OCI-LY7 (cell line): ENCODE results near the gene NEMP2. TPM values are rescaled to one million over a fixed set of nuclear protein-coding genes. Genes with fewer than 3 reads are reported as not detected.

ENCODE experiments used
- BruUV-seq: library from RNA; stranded (reverse); fragments of 400-500 nt; replicated peaks from 2 replicates; lab custom pipeline; 2021; lab: Mats Ljungman, UMichigan
- CTCF ChIA-PET: fragments of 300-600 bp; sonication (Branson Sonifier 250); formaldehyde crosslinking; loops from one replicate; lab custom pipeline; 2022; ENCODE audit warnings: antibody characterized with exemption; ENCODE audit not compliant: unreplicated experiment; lab: Charles Lee
- POLR2A ChIA-PET: fragments of 300-600 bp; sonication (Branson Sonifier 250); formaldehyde crosslinking; loops from one replicate; lab custom pipeline; 2022; ENCODE audit warnings: antibody characterized with exemption; lab: Charles Lee
- DNase-seq: peaks from one replicate; pipeline ENCODE4 v3.0.0-alpha.2; 2015; ENCODE audit warnings: low spot score
- H2AFZ ChIP-seq: fragments of 200-600 bp; sonication (generic), shearing (Covaris generic); 2 replicates; pipeline ENCODE4 v1.6.1; 2014; ENCODE audit warnings: mild to moderate bottlenecking, antibody characterized with exemption, low read length, moderate library complexity
- H3K27ac ChIP-seq: fragments of 200-600 bp; sonication (generic); 2 replicates; pipeline ENCODE4 v1.5.1; 2014; ENCODE audit warnings: mixed run types, low read depth, mild to moderate bottlenecking, moderate library complexity, low read length, inconsistent platforms; ENCODE audit not compliant: poor library complexity, severe bottlenecking
- H3K36me3 ChIP-seq: fragments of 200-600 bp; sonication (generic); 2 replicates; pipeline ENCODE4 v1.6.1; 2014; ENCODE audit warnings: mild to moderate bottlenecking, antibody characterized with exemption, low read length, moderate library complexity, mixed read lengths; ENCODE audit not compliant: insufficient read depth
- H3K4me1 ChIP-seq: fragments of 200-600 bp; sonication (generic); 2 replicates; pipeline ENCODE4 v1.5.1; 2014; ENCODE audit warnings: mild to moderate bottlenecking, low read length; ENCODE audit not compliant: insufficient read depth, poor library complexity, severe bottlenecking
- H3K4me2 ChIP-seq: fragments of 200-600 bp; sonication (generic); 2 replicates; pipeline ENCODE4 v1.6.1; 2014; ENCODE audit warnings: mild to moderate bottlenecking, low read length
- H3K4me3 ChIP-seq: fragments of 200-600 bp; sonication (generic); 2 replicates; pipeline ENCODE4 v1.5.1; 2014; ENCODE audit warnings: mild to moderate bottlenecking, low read depth, low read length; ENCODE audit not compliant: poor library complexity, severe bottlenecking
- H3K79me2 ChIP-seq: fragments of 200-600 bp; sonication (generic); 2 replicates; pipeline ENCODE4 v1.6.1; 2016; ENCODE audit warnings: low read depth, mild to moderate bottlenecking, low read length, moderate library complexity, mixed read lengths; ENCODE audit not compliant: insufficient read depth
- H3K9me2 ChIP-seq: fragments of 200-600 bp; sonication (generic); 2 replicates; pipeline ENCODE4 v1.6.1; 2016; ENCODE audit warnings: mild to moderate bottlenecking, low read length, mixed read lengths; ENCODE audit not compliant: insufficient read depth
- H3K9me3 ChIP-seq: fragments of 200-600 bp; sonication (generic); 2 replicates; pipeline ENCODE4 v1.6.1; 2014; ENCODE audit warnings: mild to moderate bottlenecking, mixed run types, low read length, mixed read lengths
- H4K20me1 ChIP-seq: fragments of 200-600 bp; sonication (generic); 2 replicates; pipeline ENCODE4 v1.6.1; 2014; ENCODE audit warnings: mild to moderate bottlenecking, antibody characterized with exemption, low read length, moderate library complexity, mixed read lengths; ENCODE audit not compliant: insufficient read depth
- CTCF ChIP-seq: fragments of 200-600 bp; sonication (generic); conservative IDR thresholded peaks from 2 replicates; pipeline ENCODE4 v1.5.1; 2014; ENCODE audit warnings: mild to moderate bottlenecking, antibody characterized with exemption, low read length, moderate library complexity, mixed read lengths
- EZH2phosphoT487 ChIP-seq: fragments of 200-600 bp; sonication (generic); IDR thresholded peaks from 2 replicates; pipeline ENCODE4 v1.6.1; 2018; ENCODE audit warnings: low read depth, borderline replicate concordance, mild to moderate bottlenecking, mixed run types, antibody characterized with exemption, low read length, moderate library complexity, mixed read lengths
- intact Hi-C: fragments of 100-400 bp; cut with micrococcal nuclease; formaldehyde crosslinking; loops from one replicate; pipeline ENCODE4 v1.10.0; 2022; ENCODE audit not compliant: unreplicated experiment
- total RNA-seq, 2 experiments: library from RNA; depleted of rRNA in 1 of 2; stranded (reverse); fragments of >200 nt in 1 of 2; shearing (Covaris generic) in 1 of 2; gene quantifications; 2 replicates each; pipeline ENCODE4 v1.2.3, GENCODE V29; 2014 to 2022

NEMP2 gene
- total RNA-seq, 2 experiments from 2014 or later = 5.6 to 18.5 TPM

- Histone ChIP-seq H3K4me2 (no peak overlapping the region), H3K4me1 (no peaks in the 10 kb centered on the region), H3K9me3 (0 out of 2 replicates have a peak, but pooled peaks cover 3% of the 10 kb centered on the region), H2AFZ (no peak overlapping the region), H4K20me1 (no peaks in the 10 kb centered on the region), H3K9me2 (no peaks in the 10 kb centered on the region), H3K27ac (no peak overlapping the region), H3K4me3 (no peak overlapping the region), H3K36me3 (no peaks in the 10 kb centered on the region), H3K79me2 (no peaks in the 10 kb centered on the region)
- POLR2A ChIA-PET = interaction anchor here (1.8 kb wide), 1 partner anchor 16 kb away, joined by 4 read pairs; no protein-coding TSS in a partner anchor
- TF ChIP-seq EZH2phosphoT487 = no peak
- TF ChIP-seq CTCF = no peak
- intact Hi-C loops = no loop called here
- CTCF ChIA-PET = no interaction called here
- no peak for DNase-seq
- no TSS peak for BruUV-seq
Measured at GRCh38 chr2:190563109-190563508, 28.6 kb upstream of the NEMP2 start.

- ChIA-PET POLR2A (interaction anchor here (0.7 to 1.8 kb wide), 4 partner anchors 9 to 949 kb away, joined by 3 to 5 read pairs (median 4); no protein-coding TSS in a partner anchor), CTCF (no interaction called here)
- Histone ChIP-seq H4K20me1 (no peaks in the 10 kb centered on the region), H3K9me3 (no peaks in the 10 kb centered on the region), H3K36me3 (no peaks in the 10 kb centered on the region), H3K4me3 (no peak overlapping the region), H2AFZ (no peak overlapping the region), H3K79me2 (no peaks in the 10 kb centered on the region), H3K4me1 (no peaks in the 10 kb centered on the region), H3K4me2 (no peak overlapping the region), H3K9me2 (no peaks in the 10 kb centered on the region), H3K27ac (no peak overlapping the region)
- intact Hi-C loops = no loop called here
- TF ChIP-seq CTCF = no peak
- no peak for DNase-seq
- no TSS peak for BruUV-seq
Measured at GRCh38 chr2:190562121-190562520, 27.6 kb upstream of the NEMP2 start.

- Histone ChIP-seq H3K36me3 (no peaks in the 10 kb centered on the region), H3K4me1 (no peaks in the 10 kb centered on the region), H3K79me2 (no peaks in the 10 kb centered on the region), H3K4me2 (no peak overlapping the region), H3K4me3 (no peak overlapping the region), H2AFZ (no peak overlapping the region), H3K9me2 (no peaks in the 10 kb centered on the region), H3K27ac (no peak overlapping the region), H3K9me3 (no peaks in the 10 kb centered on the region), H4K20me1 (no peaks in the 10 kb centered on the region)
- CTCF ChIA-PET = no interaction called here
- POLR2A ChIA-PET = interaction anchor here (1.8 kb wide), 1 partner anchor 14 kb away, joined by 4 read pairs; no protein-coding TSS in a partner anchor
- no peak for TF ChIP-seq CTCF
- no peak for TF ChIP-seq EZH2phosphoT487
- intact Hi-C loops = no loop called here
- BruUV-seq = no TSS peak
- DNase-seq = no peak
Measured at GRCh38 chr2:190561094-190561493, 26.6 kb upstream of the NEMP2 start.
